Hepatocyte (in vitro differentiated cells): Measurements from ENCODE around the gene PYM1. TPM values are rescaled to one million over a fixed set of nuclear protein-coding genes. Genes with fewer than 3 reads are reported as not detected.

Source experiments
- DNase-seq: peaks from one replicate; pipeline ENCODE4 v3.0.0-alpha.2; 2016; ENCODE audit warnings: low spot score
- H2AFZ ChIP-seq: fragments of 200-600 bp; sonication (generic); 2 replicates; pipeline ENCODE4 v1.6.0; 2016; ENCODE audit warnings: antibody characterized with exemption, mild to moderate bottlenecking
- H3K27ac ChIP-seq: fragments of 200-600 bp; sonication (generic); 2 replicates; pipeline ENCODE4 v1.5.1; 2016; ENCODE audit warnings: mild to moderate bottlenecking
- H3K27me3 ChIP-seq: fragments of 200-600 bp; sonication (generic); 2 replicates; pipeline ENCODE4 v1.6.1; 2016
- H3K36me3 ChIP-seq: fragments of 200-600 bp; sonication (generic); replicated peaks from 2 replicates; pipeline ENCODE4 v1.5.1; 2016; ENCODE audit warnings: low read depth; ENCODE audit not compliant: insufficient read depth
- H3K4me1 ChIP-seq: fragments of 200-600 bp; sonication (generic); 2 replicates; pipeline ENCODE4 v1.5.1; 2016; ENCODE audit warnings: mild to moderate bottlenecking, moderate library complexity; ENCODE audit not compliant: insufficient read depth
- H3K4me2 ChIP-seq: fragments of 200-600 bp; sonication (generic); 2 replicates; pipeline ENCODE4 v1.6.0; 2016
- H3K4me3 ChIP-seq: fragments of 200-600 bp; sonication (generic); 2 replicates; pipeline ENCODE4 v1.5.1; 2016; ENCODE audit warnings: mild to moderate bottlenecking
- H3K79me2 ChIP-seq: fragments of 200-600 bp; sonication (generic); 2 replicates; pipeline ENCODE4 v1.6.0; 2017; ENCODE audit warnings: mild to moderate bottlenecking
- H3K9me2 ChIP-seq: fragments of 200-600 bp; sonication (generic); replicated peaks from 2 replicates; pipeline ENCODE4 v1.6.0; 2017; ENCODE audit warnings: mild to moderate bottlenecking; ENCODE audit not compliant: insufficient read depth
- H3K9me3 ChIP-seq: fragments of 200-600 bp; sonication (generic); 2 replicates; pipeline ENCODE4 v1.5.1; 2016; ENCODE audit warnings: low read depth, mild to moderate bottlenecking
- H4K20me1 ChIP-seq: fragments of 200-600 bp; sonication (generic); 2 replicates; pipeline ENCODE4 v1.6.0; 2016; ENCODE audit warnings: mild to moderate bottlenecking; ENCODE audit not compliant: insufficient read depth, poor library complexity, severe bottlenecking
- CTCF ChIP-seq: fragments of 200-600 bp; sonication (generic); IDR thresholded peaks from 2 replicates; pipeline ENCODE4 v1.5.1; 2016; ENCODE audit warnings: antibody characterized with exemption, mild to moderate bottlenecking; ENCODE audit not compliant: poor library complexity
- EZH2 ChIP-seq: fragments of 200-600 bp; sonication (generic); IDR thresholded peaks from 2 replicates; pipeline ENCODE4 v1.6.1; 2016; ENCODE audit warnings: antibody characterized with exemption, mild to moderate bottlenecking, borderline replicate concordance
- EZH2phosphoT487 ChIP-seq: fragments of 200-600 bp; sonication (generic); IDR thresholded peaks from one replicate; pipeline ENCODE4 v1.6.1; 2018; ENCODE audit warnings: antibody characterized with exemption, mild to moderate bottlenecking, low read depth, moderate library complexity; ENCODE audit not compliant: unreplicated experiment, severe bottlenecking
- WGBS: methylation state at CpG from one replicate; pipeline ENCODE4 v1.1.6; 2016; ENCODE audit warnings: low lambda C conversion rate; ENCODE audit errors: missing lambda C conversion rate; 5-methylcytosine and 5-hydroxymethylcytosine counted together
- polyA plus RNA-seq: library from polyadenylated mRNA; unstranded; fragments of >200 nt; fragmentation: Nextera tagmentation; extraction: Ambion mirVana; gene quantifications from 2 replicates; pipeline ENCODE4 v1.2.1, GENCODE V29; 2016
- total RNA-seq: library from RNA; depleted of rRNA; stranded (reverse); fragments of >200 nt; gene quantifications from 2 replicates; pipeline ENCODE4 v1.2.3, GENCODE V29; 2014

PYM1 gene
- total and polyA plus RNA-seq, 2 experiments from 2014 or later, result 44.5 to 51.1 TPM

DNA sequence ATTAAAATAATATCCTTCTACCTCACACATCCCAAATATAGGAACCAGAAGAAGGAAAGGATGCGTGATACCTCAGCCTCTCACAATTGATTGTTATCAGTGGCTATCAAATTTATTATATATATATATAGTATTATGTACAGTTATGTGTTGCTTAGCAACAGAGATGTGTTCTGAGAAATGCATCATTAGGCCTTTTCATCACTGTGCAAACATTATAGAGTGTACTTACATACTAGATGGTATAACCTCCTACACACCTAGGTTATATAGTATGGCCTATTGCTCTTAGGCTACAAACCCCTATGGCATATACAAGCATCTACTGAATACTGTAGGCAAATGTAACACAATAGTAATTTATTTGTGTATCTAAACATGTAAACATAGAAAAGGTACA lies 34.0 kb downstream of the PYM1 start:
- H3K36me3 ChIP-seq, result no peaks in the 10 kb centered on the region
- H3K9me3 ChIP-seq, result no peaks in the 10 kb centered on the region
- DNase-seq, result no peak
- no peak overlapping the region for H3K27ac ChIP-seq
- no peaks in the 10 kb centered on the region for H3K27me3 ChIP-seq
- TF ChIP-seq EZH2 (no peak), CTCF (no peak), EZH2phosphoT487 (no peak)
- WGBS, result 97% methylated on average over 1 of the region's 1 CpG
- no peaks in the 10 kb centered on the region for H3K9me2 ChIP-seq
- no peak overlapping the region for H3K4me2 ChIP-seq
- H3K4me1 ChIP-seq, result no peaks in the 10 kb centered on the region
- no peaks in the 10 kb centered on the region for H3K79me2 ChIP-seq
- H3K4me3 ChIP-seq, result no peak overlapping the region
- no peak overlapping the region for H2AFZ ChIP-seq
- H4K20me1 ChIP-seq, result no peaks in the 10 kb centered on the region

- TF ChIP-seq EZH2phosphoT487 (no peak), CTCF (no peak), EZH2 (no peak)
- 95% methylated on average over 4 of the region's 4 CpGs for WGBS
- no peaks in the 10 kb centered on the region for H3K27me3 ChIP-seq
- no peaks in the 10 kb centered on the region for H4K20me1 ChIP-seq
- no peaks in the 10 kb centered on the region for H3K36me3 ChIP-seq
- no peaks in the 10 kb centered on the region for H3K9me2 ChIP-seq
- H3K4me1 ChIP-seq, result no peaks in the 10 kb centered on the region
- H2AFZ ChIP-seq, result no peak overlapping the region
- no peaks in the 10 kb centered on the region for H3K79me2 ChIP-seq
- H3K9me3 ChIP-seq, result no peaks in the 10 kb centered on the region
- no peak overlapping the region for H3K4me3 ChIP-seq
- no peak overlapping the region for H3K27ac ChIP-seq
- no peak for DNase-seq
- no peak overlapping the region for H3K4me2 ChIP-seq
Observed at GRCh38 chr12:55891310-55891709, 36.4 kb downstream of the PYM1 start.

DNA sequence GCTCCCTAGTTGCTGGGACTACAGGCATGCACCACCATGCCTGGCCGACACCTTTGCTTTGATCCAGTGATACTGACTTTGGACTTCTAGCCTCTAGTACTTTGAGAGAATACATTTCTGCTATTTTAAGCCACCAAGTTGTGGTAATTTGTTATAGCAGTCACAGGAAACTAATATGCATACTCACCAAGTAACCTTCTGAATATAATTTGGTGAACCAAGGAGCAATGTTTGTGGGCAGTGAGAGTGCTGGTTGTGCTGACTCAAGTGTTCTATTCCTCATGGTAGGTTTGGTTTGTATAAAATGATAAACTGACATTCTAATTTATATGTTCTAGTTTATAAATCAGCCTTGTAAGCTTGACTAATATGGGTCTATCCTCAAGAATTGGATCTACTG lies 42.6 kb downstream of the PYM1 start:
- no peak for DNase-seq
- no peaks in the 10 kb centered on the region for H3K4me1 ChIP-seq
- no peaks in the 10 kb centered on the region for H4K20me1 ChIP-seq
- no peak overlapping the region for H3K4me2 ChIP-seq
- no peaks in the 10 kb centered on the region for H3K36me3 ChIP-seq
- H3K79me2 ChIP-seq, result no peaks in the 10 kb centered on the region
- 91% methylated on average over 1 of the region's 1 CpG for WGBS
- H3K27ac ChIP-seq, result no peak overlapping the region
- no peak for TF ChIP-seq CTCF
- no peak for TF ChIP-seq EZH2phosphoT487
- no peak for TF ChIP-seq EZH2
- H2AFZ ChIP-seq, result no peak overlapping the region
- H3K4me3 ChIP-seq, result no peak overlapping the region
- H3K9me3 ChIP-seq, result no peaks in the 10 kb centered on the region
- H3K27me3 ChIP-seq, result no peaks in the 10 kb centered on the region
- H3K9me2 ChIP-seq, result no peaks in the 10 kb centered on the region

DNA sequence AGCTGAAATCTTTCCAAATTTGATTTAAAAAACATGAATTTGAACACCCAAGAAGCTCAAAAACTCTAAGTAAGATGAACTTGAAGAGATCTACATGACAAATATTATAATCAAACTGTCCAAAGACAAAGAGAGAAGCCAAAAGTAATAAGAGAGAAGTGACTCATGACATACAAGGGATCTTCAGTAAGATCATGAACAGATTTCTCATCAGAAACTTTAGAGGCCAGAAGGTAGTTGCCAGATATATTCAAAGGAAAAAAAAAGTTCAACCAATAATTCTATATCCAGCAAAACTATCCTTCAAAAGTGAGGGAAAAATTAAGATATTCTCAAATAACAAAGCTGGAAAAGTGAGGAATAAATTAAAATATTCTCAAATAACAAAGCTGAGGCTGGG lies 49.9 kb downstream of the PYM1 start:
- TF ChIP-seq EZH2phosphoT487 (no peak), EZH2 (no peak), CTCF (no peak)
- H3K27ac ChIP-seq, result no peak overlapping the region
- no peaks in the 10 kb centered on the region for H3K79me2 ChIP-seq
- no peaks in the 10 kb centered on the region for H3K4me1 ChIP-seq
- H2AFZ ChIP-seq, result no peak overlapping the region
- DNase-seq, result no peak
- no peaks in the 10 kb centered on the region for H4K20me1 ChIP-seq
- H3K4me2 ChIP-seq, result no peak overlapping the region
- no peaks in the 10 kb centered on the region for H3K9me2 ChIP-seq
- H3K36me3 ChIP-seq, result no peaks in the 10 kb centered on the region
- no peak overlapping the region for H3K4me3 ChIP-seq
- no peaks in the 10 kb centered on the region for H3K9me3 ChIP-seq
- H3K27me3 ChIP-seq, result no peaks in the 10 kb centered on the region
